DND-41 (cell line): ENCODE data around the gene SORBS1.

Experiments used
- EZH2 ChIP-seq: IDR thresholded peaks from 3 replicates; pipeline ENCODE4 v1.6.1; 2012; ENCODE audit warnings: borderline replicate concordance, low read depth, mild to moderate bottlenecking, moderate library complexity, low read length, inconsistent platforms; ENCODE audit not compliant: severe bottlenecking
- TF ChIP-seq, protein P1 (sequence below): IDR thresholded peaks from 2 replicates; pipeline ENCODE4 v1.5.1; 2012; ENCODE audit warnings: borderline replicate concordance, low read length, moderate library complexity, mild to moderate bottlenecking; ENCODE audit not compliant: poor library complexity, severe bottlenecking; ENCODE audit errors: extremely low read depth

DNA sequence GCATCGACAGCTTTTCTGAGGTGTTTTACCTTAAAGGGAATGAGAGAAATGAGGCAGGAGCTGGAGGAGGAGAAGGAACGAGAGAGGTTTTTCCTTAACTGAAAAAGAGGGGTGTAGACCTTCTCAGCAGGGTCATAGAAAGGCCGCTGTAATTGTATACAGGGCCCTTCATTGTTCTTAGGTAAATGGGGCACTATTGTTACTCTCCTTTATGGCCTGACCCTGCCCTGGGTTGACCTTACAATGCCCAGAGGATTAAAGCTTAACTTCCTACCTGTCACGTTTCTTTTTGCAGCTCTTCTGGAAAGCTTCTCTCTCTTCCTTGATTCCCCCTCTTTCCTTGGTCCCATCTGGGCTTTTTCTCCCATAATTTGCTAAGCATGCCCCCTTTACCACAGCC, 256.7 kb downstream of the SORBS1 start:
- TF ChIP-seq, protein P1, sequence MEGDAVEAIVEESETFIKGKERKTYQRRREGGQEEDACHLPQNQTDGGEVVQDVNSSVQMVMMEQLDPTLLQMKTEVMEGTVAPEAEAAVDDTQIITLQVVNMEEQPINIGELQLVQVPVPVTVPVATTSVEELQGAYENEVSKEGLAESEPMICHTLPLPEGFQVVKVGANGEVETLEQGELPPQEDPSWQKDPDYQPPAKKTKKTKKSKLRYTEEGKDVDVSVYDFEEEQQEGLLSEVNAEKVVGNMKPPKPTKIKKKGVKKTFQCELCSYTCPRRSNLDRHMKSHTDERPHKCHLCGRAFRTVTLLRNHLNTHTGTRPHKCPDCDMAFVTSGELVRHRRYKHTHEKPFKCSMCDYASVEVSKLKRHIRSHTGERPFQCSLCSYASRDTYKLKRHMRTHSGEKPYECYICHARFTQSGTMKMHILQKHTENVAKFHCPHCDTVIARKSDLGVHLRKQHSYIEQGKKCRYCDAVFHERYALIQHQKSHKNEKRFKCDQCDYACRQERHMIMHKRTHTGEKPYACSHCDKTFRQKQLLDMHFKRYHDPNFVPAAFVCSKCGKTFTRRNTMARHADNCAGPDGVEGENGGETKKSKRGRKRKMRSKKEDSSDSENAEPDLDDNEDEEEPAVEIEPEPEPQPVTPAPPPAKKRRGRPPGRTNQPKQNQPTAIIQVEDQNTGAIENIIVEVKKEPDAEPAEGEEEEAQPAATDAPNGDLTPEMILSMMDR = no peak
- TF ChIP-seq EZH2 = no peak
